HEK293T (cell line): ENCODE results near the gene GTF2IRD1.

ENCODE experiments used
- BHLHE40 ChIP-seq: fragments of 450-650 bp; IDR thresholded peaks from 2 replicates; pipeline ENCODE4 v1.6.1; 2016; ENCODE audit warnings: mild to moderate bottlenecking, moderate library complexity, borderline replicate concordance
- FOXA1 ChIP-seq: fragments of 450-650 bp; IDR thresholded peaks from 2 replicates; pipeline ENCODE4 v1.6.1; 2016; ENCODE audit warnings: mild to moderate bottlenecking
- FOXK2 ChIP-seq: fragments of 450-650 bp; IDR thresholded peaks from 2 replicates; pipeline ENCODE4 v1.6.1; 2016; ENCODE audit warnings: mild to moderate bottlenecking
- FOXM1 ChIP-seq: fragments of 450-650 bp; IDR thresholded peaks from 2 replicates; pipeline ENCODE4 v1.6.1; 2017; ENCODE audit warnings: mild to moderate bottlenecking, borderline replicate concordance
- NFRKB ChIP-seq: fragments of 450-650 bp; IDR thresholded peaks from 2 replicates; pipeline ENCODE4 v1.6.1; 2016; ENCODE audit warnings: mild to moderate bottlenecking, moderate library complexity
- SUZ12 ChIP-seq: fragments of 450-650 bp; IDR thresholded peaks from 2 replicates; pipeline ENCODE4 v1.6.1; 2016; ENCODE audit warnings: mild to moderate bottlenecking
- TARDBP ChIP-seq: fragments of 450-650 bp; IDR thresholded peaks from 2 replicates; pipeline ENCODE4 v1.6.1; 2016

DNA sequence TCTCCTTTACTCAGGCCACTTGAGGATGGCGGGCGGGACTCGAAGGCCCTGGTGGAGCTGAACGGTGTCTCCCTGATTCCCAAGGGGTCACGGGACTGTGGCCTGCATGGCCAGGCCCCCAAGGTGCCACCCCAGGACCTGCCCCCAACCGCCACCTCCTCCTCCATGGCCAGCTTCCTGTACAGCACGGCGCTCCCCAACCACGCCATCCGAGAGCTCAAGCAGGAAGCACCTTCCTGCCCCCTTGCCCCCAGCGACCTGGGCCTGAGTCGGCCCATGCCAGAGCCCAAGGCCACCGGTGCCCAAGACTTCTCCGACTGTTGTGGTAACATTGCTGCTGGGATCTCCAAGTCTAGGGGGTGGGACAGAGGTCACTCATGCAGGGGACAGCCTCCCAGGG, 65.7 kb downstream of the GTF2IRD1 start:
- TF ChIP-seq SUZ12 (no peak), NFRKB (no peak), BHLHE40 (no peak), FOXA1 (no peak), TARDBP (no peak), FOXK2 (no peak), FOXM1 (no peak)
